H9 (cell line): ENCODE measurements around the gene AFF2. TPM values are rescaled to one million over a fixed set of nuclear protein-coding genes. Genes with fewer than 3 reads are reported as not detected.

Experiments used
- DNase-seq: peaks from one replicate; pipeline ENCODE4 v3.0.0-alpha.2; 2017
- H2AFZ ChIP-seq: one replicate; pipeline ENCODE4 v1.6.1; 2013; ENCODE audit warnings: mild to moderate bottlenecking, low read length, control low read depth, moderate library complexity
- H2AK5ac ChIP-seq: 2 replicates; pipeline ENCODE4 v1.6.1; 2013; ENCODE audit warnings: low read length, control low read depth, mixed read lengths; ENCODE audit not compliant: insufficient read length
- H2BK120ac ChIP-seq: one replicate; pipeline ENCODE4 v1.6.1; 2013; ENCODE audit warnings: low read depth, mild to moderate bottlenecking, low read length, control low read depth, inconsistent platforms; ENCODE audit not compliant: poor library complexity, severe bottlenecking
- H2BK12ac ChIP-seq: 2 replicates; pipeline ENCODE4 v1.6.1; 2013; ENCODE audit warnings: low read length, control low read depth, mixed read lengths, low read depth; ENCODE audit not compliant: insufficient read length
- H2BK15ac ChIP-seq: 2 replicates; pipeline ENCODE4 v1.6.1; 2013; ENCODE audit warnings: low read depth, low read length, control low read depth
- H2BK20ac ChIP-seq: one replicate; pipeline ENCODE4 v1.6.1; 2013; ENCODE audit warnings: low read depth, mild to moderate bottlenecking, low read length, control low read depth, inconsistent platforms; ENCODE audit not compliant: poor library complexity, severe bottlenecking
- H2BK5ac ChIP-seq: 2 replicates; pipeline ENCODE4 v1.6.1; 2013; ENCODE audit warnings: low read length, control low read depth, mixed read lengths; ENCODE audit not compliant: insufficient read length
- H3K14ac ChIP-seq: 2 replicates; pipeline ENCODE4 v1.6.1; 2013; ENCODE audit warnings: low read length, control low read depth; ENCODE audit not compliant: insufficient read depth
- H3K18ac ChIP-seq: 2 replicates; pipeline ENCODE4 v1.6.1; 2013; ENCODE audit warnings: low read depth, mild to moderate bottlenecking, mixed read lengths, low read length, control low read depth; ENCODE audit not compliant: insufficient read length
- H3K23ac ChIP-seq: 2 replicates; pipeline ENCODE4 v1.6.1; 2013; ENCODE audit warnings: low read length, control low read depth, mixed read lengths, low read depth; ENCODE audit not compliant: insufficient read length
- H3K23me2 ChIP-seq: 2 replicates; pipeline ENCODE4 v1.6.1; 2013; ENCODE audit warnings: low read depth, mild to moderate bottlenecking, mixed read lengths, low read length, control low read depth; ENCODE audit not compliant: insufficient read length, poor library complexity, severe bottlenecking
- H3K27ac ChIP-seq: 2 replicates; pipeline ENCODE4 v1.5.1; 2013; ENCODE audit warnings: low read length, control low read depth, mixed read lengths, low read depth; ENCODE audit not compliant: insufficient read length
- H3K27me3 ChIP-seq: 2 replicates; pipeline ENCODE4 v1.6.1; 2013; ENCODE audit warnings: low read length, control low read depth, inconsistent platforms; ENCODE audit not compliant: insufficient read depth
- H3K4ac ChIP-seq: 2 replicates; pipeline ENCODE4 v1.6.1; 2013; ENCODE audit warnings: low read depth, mild to moderate bottlenecking, control low read depth, inconsistent platforms, low read length, moderate library complexity
- H3K4me1 ChIP-seq: 2 replicates; pipeline ENCODE4 v1.6.1; 2013; ENCODE audit warnings: low read length, control low read depth, inconsistent platforms; ENCODE audit not compliant: insufficient read depth
- H3K4me2 ChIP-seq: 2 replicates; pipeline ENCODE4 v1.6.1; 2013; ENCODE audit warnings: low read length, control low read depth, mixed read lengths; ENCODE audit not compliant: insufficient read length, insufficient read depth
- H3K56ac ChIP-seq: 2 replicates; pipeline ENCODE4 v1.6.1; 2013; ENCODE audit warnings: low read depth, mild to moderate bottlenecking, mixed read lengths, low read length, control low read depth; ENCODE audit not compliant: insufficient read length
- H3K79me1 ChIP-seq: 2 replicates; pipeline ENCODE4 v1.6.1; 2013; ENCODE audit warnings: low read depth, mild to moderate bottlenecking, moderate library complexity, low read length, control low read depth, inconsistent platforms; ENCODE audit not compliant: insufficient read depth, poor library complexity, severe bottlenecking
- H3K79me2 ChIP-seq: 2 replicates; pipeline ENCODE4 v1.6.1; 2013; ENCODE audit warnings: low read length, control low read depth, inconsistent platforms; ENCODE audit not compliant: insufficient read depth
- H3K9ac ChIP-seq: 2 replicates; pipeline ENCODE4 v1.6.1; 2013; ENCODE audit warnings: low read length, control low read depth, mixed read lengths; ENCODE audit not compliant: insufficient read length; ENCODE audit errors: extremely low read depth
- H3K9me3 ChIP-seq: one replicate; pipeline ENCODE4 v1.6.1; 2013; ENCODE audit warnings: low read depth, low read length, inconsistent platforms; ENCODE audit not compliant: control insufficient read depth
- H3T11ph ChIP-seq: one replicate; pipeline ENCODE4 v1.6.1; 2013; ENCODE audit warnings: mild to moderate bottlenecking, low read length, control low read depth, inconsistent platforms
- H4K20me1 ChIP-seq: one replicate; pipeline ENCODE4 v1.6.1; 2013; ENCODE audit not compliant: control insufficient read depth, insufficient read length, insufficient read depth
- H4K5ac ChIP-seq: 2 replicates; pipeline ENCODE4 v1.6.1; 2013; ENCODE audit warnings: low read depth, mild to moderate bottlenecking, mixed read lengths, low read length, control low read depth; ENCODE audit not compliant: insufficient read length
- H4K8ac ChIP-seq: replicated peaks from 2 replicates; pipeline ENCODE4 v1.6.1; 2013; ENCODE audit warnings: low read length, control low read depth, mixed read lengths, low read depth; ENCODE audit not compliant: insufficient read length
- H4K91ac ChIP-seq: 2 replicates; pipeline ENCODE4 v1.6.1; 2013; ENCODE audit warnings: low read depth, mild to moderate bottlenecking, moderate library complexity, mixed read lengths, low read length, control low read depth; ENCODE audit not compliant: insufficient read length
- H3K27ac Mint-ChIP-seq, 3 experiments: 2 replicates in 2 of 3; 3 replicates in 1 of 3; pipeline ENCODE4 v1.8.0; 2020 to 2021; ENCODE audit warnings: mixed read lengths in 3 of 3, mild to moderate bottlenecking in 1 of 3, moderate library complexity in 1 of 3
- H3K27me3 Mint-ChIP-seq: 2 replicates; pipeline ENCODE4 v1.8.0; 2021; ENCODE audit warnings: low read depth, mild to moderate bottlenecking, moderate library complexity, mixed read lengths
- H3K36me3 Mint-ChIP-seq, 3 experiments: 2 replicates in 2 of 3; 3 replicates in 1 of 3; pipeline ENCODE4 v1.8.0; 2020 to 2021; ENCODE audit warnings: low read depth in 3 of 3, mixed read lengths in 3 of 3; ENCODE audit not compliant: insufficient read depth in 1 of 3
- H3K4me1 Mint-ChIP-seq, 2 experiments: 2 replicates each; pipeline ENCODE4 v1.8.0; 2020; ENCODE audit warnings: mixed read lengths in 2 of 2
- H3K4me3 Mint-ChIP-seq, 2 experiments: 2 replicates in 1 of 2; 3 replicates in 1 of 2; pipeline ENCODE4 v1.8.0; 2020 to 2021; ENCODE audit warnings: mild to moderate bottlenecking in 2 of 2, mixed read lengths in 2 of 2, moderate library complexity in 1 of 2
- H3K9me3 Mint-ChIP-seq, 2 experiments: 2 replicates in 1 of 2; 3 replicates in 1 of 2; pipeline ENCODE4 v1.8.0; 2020; ENCODE audit warnings: mild to moderate bottlenecking in 2 of 2, mixed read lengths in 2 of 2, moderate library complexity in 1 of 2
- CTCF ChIP-seq: fragments of 200-600 bp; sonication (generic); conservative IDR thresholded peaks from 3 replicates; pipeline ENCODE4 v1.8.0; 2021; ENCODE audit warnings: antibody characterized with exemption, mild to moderate bottlenecking
- WGBS: extraction: QIAGEN DNeasy Blood & Tissue Kit; methylation state at CpG from one replicate; pipeline ENCODE4 v1.1.7; 2013; ENCODE audit warnings: missing lambda C conversion rate, low lambda C conversion rate, mixed read lengths; ENCODE audit not compliant: insufficient read length; ENCODE audit errors: extremely low coverage; 5-methylcytosine and 5-hydroxymethylcytosine counted together
- total RNA-seq: library from RNA; stranded (reverse); gene quantifications from 2 replicates; pipeline ENCODE4 v1.2.1, GENCODE V29; 2021

The AFF2 gene
- total RNA-seq, 1 experiment from 2014 or later = 14.6 TPM

DNA sequence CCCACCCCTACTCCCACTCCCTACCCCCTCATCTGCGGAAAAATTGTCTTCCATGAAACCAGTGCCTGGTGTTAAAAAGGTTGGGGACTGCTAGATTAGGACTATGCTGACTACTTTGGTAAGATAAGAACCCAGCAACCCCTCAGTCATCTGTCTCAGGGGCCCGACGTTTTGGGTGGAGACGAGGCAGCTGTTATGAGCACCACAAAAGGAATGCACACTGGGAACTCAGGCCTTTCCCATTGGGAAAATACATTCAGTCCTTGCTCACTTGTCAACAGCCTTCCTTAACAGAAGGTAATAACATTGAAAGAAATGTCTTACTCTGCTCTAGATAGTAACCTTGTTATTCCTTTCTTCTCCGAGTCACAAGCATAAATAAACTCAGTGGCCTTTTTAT, 310.8 kb downstream of the AFF2 start:
- Histone ChIP-seq H4K5ac (no peak overlapping the region), H3K14ac (no peak overlapping the region), H3K4me1 (no peaks in the 10 kb centered on the region; the same call in 1 of the 2 replicates), H3K23ac (no peak overlapping the region), H3K9me3 (peaks cover 50% of the 10 kb centered on the region), H3K4ac (no peak overlapping the region), H3K18ac (no peak overlapping the region), H2BK12ac (no peak overlapping the region), H2AFZ (no peak overlapping the region), H2BK15ac (no peak overlapping the region), H2AK5ac (no peak overlapping the region), H4K91ac (no peak overlapping the region), H3K79me1 (no peaks in the 10 kb centered on the region), H3K27me3 (no peaks in the 10 kb centered on the region), H2BK5ac (no peak overlapping the region), H3K56ac (no peak overlapping the region), H3K4me2 (no peak overlapping the region), H2BK120ac (no peak overlapping the region), H3K9ac (no peak overlapping the region), H3K27ac (no peak overlapping the region), H4K8ac (no peak overlapping the region), H3K79me2 (no peaks in the 10 kb centered on the region), H4K20me1 (no peaks in the 10 kb centered on the region), H2BK20ac (no peak overlapping the region), H3K23me2 (no peaks in the 10 kb centered on the region), H3T11ph (no peak overlapping the region)
- Mint-ChIP-seq H3K4me3 (no peak overlapping the region), H3K36me3 (no peaks in the 10 kb centered on the region; a peak in 2 of 7 replicates), H3K4me1 (peaks cover 16 to 32% of the 10 kb centered on the region in 2 experiments), H3K27ac (no peak overlapping the region), H3K27me3 (peaks cover 2% of the 10 kb centered on the region; the same call in 1 of the 2 replicates), H3K9me3 (peaks cover 62 to 70% of the 10 kb centered on the region in 2 experiments)
- no peak for TF ChIP-seq CTCF
- WGBS = no CpG with 5 or more reads among the region's 5 CpGs
- no peak for DNase-seq
